Renal pelvis (tissue), 4 donors: ENCODE measurements around the gene CUBN. TPM values are rescaled to one million over a fixed set of nuclear protein-coding genes. Genes with fewer than 3 reads are reported as not detected.

Experiments
- DNase-seq: peaks from one replicate; pipeline ENCODE4 v3.0.0-alpha.2; 2013
- polyA plus RNA-seq, 3 donors: library from polyadenylated mRNA; unstranded; fragments of 120-200 nt; gene quantifications; one replicate each; pipeline ENCODE4 v1.2.1, GENCODE V29; 2013; ENCODE audit not compliant: insufficient read length in 3 of 3

The CUBN gene
- polyA plus RNA-seq, 3 donors, result 170 to 263 (median 254) TPM

DNA sequence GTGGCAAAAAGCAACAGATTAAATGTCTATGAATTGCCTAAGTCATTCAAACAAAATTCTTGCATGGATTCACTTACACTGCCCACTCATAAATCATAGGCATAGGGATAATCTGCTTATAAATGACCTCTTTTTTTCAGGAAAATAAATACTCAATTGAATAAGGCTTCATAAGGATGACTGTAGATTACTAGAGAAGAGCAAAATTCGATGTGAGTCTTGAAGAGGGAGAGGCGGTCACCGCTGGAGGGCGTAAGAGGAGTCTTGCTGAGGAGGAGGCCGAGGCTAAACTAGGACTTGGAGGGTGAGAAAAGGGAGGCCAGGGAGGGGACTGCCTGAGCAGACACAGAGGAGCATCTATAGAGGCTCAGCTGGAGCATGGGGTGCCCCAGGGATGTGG is 177.0 kb downstream of the CUBN start:
- DNase-seq, result no peak

DNA sequence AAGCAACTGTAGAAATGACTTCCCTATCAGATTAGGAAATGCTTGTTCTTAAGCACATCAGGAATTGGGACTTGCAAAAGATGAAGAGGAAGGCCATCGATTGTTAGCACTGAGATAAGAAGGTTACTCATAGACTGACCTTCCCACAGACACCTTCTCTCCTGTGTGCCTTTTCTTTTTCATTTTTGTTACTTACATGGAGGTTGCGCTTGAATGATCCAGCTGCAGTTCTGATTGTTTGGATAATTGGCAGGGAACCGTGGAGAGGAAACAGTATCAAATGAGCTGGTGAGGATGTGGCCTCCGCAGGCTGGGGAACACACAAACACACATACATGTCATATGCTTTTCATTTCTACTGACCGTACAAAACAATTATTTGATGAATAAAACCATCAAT is 177.5 kb downstream of the CUBN start:
- no peak for DNase-seq

DNA sequence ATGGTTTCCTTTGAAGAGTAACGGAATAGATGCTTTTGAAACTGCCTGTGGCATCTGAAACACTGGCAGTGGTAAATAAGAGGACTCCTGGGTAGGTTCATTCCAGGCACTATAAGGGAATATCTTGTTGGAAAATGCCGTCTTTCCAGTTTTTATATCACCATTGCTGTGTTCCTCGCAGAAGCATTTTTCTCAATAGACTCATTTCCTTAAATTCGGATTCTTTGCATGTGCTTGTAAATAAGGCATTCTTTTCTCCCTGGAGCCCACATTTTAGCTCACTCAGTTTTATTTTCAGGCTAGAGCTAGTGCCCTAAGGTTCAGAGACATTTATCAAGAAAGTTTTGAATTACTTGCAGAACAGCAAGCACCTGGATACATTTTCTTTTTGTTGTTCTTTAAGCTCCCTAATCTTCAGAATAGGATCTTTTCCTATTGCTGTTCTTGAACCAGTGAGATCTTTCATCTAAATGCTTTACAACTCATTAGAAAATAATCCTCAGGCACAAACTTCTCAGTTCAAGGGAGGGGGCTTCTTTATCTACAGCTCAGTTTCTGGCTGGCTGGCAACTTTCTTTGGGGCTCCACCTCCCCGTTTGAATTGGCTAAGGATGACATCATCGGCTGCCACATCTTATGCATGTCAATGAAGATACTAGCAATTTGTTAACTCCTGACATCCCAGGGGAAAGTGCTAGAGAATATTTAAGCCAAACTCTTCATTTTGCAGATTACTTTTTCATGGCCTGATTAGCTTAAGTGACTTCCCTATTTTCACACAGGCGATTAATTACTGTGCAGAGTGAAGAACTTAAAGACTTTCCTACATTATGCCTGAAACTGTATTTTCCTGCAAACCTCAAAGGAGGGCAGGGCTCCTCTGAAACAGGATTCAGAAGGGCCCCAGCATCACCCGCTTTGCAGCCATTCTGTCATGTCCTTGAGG is 178.7 kb downstream of the CUBN start:
- DNase-seq, result peak; percentile 73

- DNase-seq, result no peak
Observed at GRCh38 chr10:16949816-16950215, 179.8 kb downstream of the CUBN start.

DNA sequence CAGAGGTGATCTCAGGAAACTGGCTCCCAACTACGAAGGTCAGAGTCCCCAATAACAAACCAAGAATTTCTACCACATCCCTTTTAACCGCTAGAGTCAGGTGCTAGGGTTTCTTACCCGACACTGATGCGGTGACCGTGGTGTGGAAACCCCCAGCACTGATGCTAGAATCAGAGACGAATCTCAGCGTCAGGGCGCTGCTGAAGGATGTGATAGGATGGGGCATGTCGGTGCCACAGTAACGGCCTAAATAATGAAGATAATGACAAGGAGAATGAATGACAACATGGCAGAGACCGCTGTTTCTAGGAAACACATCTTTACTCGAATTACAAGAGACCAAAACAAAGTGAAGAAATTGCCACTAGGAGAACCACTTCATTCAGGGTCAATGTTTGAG is 181.2 kb downstream of the CUBN start:
- DNase-seq, result no peak

GRCh38 chr10:16947069-16947468 is 182.5 kb downstream of the CUBN start:
- no peak for DNase-seq

- no peak for DNase-seq
Observed at GRCh38 chr10:16945593-16945992, 184.0 kb downstream of the CUBN start.

DNA sequence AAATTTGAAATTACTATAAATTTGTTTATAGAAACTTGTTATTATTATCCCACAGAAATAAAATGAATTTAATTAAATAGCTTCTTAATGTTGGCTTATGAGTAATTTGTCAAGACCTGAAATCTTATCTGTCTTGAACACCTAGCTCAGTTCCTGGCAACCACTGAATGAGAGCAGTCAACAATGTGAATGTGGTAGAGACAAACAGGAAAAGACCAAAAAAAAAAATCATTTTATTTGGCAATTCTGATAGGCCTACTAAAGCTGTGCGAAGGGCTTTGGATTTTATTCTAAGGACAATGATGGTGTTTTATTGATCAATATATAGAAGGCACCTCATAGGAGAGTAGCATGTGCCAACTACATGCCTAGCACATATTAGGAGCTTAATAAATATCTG is 184.6 kb downstream of the CUBN start:
- DNase-seq, result no peak

- peak; percentile 72 for DNase-seq
Observed at GRCh38 chr10:16944402-16944801, 185.2 kb downstream of the CUBN start.

DNA sequence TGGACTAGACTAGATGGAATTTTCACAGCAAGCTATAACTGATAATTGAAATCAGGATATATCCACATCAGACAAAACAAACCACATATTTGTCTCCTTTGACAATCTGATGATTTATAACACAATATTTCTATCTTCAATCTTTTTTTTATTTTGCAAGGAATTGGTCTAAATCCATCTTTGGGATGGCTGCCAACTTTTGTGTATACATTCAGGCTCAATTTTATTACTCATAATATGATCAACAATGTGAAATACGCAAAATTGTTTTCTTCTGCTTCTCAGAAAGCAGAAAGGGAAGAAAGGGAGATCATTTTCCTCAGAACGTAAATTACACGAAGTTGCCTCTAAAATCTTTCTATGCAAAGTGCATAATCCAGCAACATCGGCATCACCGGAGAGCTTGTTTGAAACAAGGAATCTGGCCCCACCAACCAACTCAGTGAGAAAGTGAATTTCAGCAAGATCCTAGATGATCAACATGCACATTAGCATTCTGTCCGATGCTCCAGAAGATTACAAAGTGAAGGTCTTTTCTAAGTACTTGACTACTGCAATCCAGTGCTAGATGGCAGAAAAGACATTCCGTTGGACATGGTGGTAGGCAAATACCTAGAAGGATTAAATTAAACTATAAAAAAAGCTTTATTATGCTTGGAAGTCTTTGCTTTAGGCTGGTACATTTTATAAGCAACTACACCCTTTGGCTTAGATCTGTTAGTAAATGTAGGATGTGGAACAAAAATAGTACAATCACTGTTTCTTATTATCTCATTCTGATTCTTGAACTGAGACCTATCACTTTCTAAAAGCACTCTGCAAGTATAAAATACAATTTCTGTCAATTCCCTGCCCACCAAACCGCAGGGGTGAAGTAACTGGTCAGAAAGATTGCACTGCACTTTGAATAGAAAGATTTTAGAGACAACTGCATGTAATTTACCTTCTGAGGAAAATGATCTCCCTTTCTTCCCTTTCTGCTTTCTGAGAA is 186.0 kb downstream of the CUBN start:
- no peak for DNase-seq

DNA sequence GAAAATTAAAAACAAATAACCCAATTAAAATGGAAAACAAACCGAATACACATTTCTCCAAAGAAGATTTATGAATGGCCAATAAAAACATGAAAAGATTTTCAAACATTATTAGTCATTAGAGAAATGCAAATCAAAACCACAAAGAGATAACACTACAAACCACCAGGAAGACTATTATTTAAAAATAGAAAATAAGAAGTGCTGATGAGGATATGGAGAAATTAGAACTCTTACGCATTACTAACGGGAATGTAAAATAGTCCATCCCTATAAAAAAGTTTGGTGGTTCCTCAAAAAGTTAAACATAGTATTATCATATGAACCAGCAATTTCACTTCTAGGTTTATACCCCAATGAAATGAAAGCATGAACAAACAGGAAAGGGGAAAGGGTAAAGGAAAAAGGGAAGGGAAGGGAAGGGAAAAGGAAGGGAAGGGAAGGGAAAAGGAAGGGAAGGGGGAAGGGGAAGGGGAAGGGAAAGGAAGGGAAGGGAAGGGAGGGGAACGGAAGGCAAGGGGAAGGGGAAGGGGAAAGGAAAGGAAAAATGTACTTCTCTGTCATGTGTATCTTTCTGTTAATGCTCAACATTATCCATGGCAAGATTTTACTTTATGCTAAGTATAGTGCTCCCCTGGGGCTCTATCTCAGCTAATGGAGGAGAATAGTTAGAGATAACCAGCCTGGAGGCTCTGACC is 187.1 kb downstream of the CUBN start:
- no peak for DNase-seq

DNA sequence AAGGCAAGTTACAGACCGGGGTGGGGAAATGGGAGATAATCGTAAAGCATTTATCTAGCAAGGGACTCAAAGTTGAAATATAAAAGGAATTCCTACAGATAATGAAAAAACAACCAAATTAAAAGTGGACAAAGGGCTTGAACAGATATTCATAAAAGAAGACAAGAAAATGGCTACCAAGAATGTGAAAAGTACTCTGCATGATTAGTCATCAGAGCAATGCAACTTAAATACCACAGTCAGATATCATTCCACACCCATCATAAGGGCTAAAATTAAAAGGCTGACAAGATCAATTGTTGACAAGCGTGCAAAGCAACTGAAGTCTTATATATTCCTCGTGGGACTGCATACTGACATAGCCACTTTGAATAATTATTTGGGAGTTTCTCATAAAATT is 187.7 kb downstream of the CUBN start:
- no peak for DNase-seq

- DNase-seq, result no peak
Observed at GRCh38 chr10:16941067-16941466, 188.5 kb downstream of the CUBN start.

DNA sequence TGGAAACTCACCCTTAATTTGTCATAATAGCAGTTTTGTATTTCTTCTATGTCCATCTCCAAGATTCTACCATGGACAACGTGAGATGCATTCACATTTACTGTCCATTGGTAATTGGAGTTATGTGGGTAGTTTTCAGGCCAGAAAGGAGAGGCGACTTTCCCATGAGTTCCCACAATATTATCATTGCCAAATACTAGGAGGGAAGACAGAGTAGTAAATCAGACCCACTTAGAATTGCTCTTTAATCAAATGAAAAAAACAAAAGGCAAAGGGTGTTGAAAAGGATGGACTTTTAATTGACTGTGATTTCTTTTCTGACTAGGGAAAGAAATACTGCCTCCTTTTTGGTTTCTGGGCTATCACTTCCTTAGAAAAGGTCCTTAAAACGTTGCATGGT is 190.7 kb downstream of the CUBN start:
- no peak for DNase-seq

- DNase-seq, result no peak
Observed at GRCh38 chr10:16934461-16934860, 195.2 kb downstream of the CUBN start.

GRCh38 chr10:16933783-16934182 is 195.8 kb downstream of the CUBN start:
- DNase-seq, result peak; percentile 62

DNA sequence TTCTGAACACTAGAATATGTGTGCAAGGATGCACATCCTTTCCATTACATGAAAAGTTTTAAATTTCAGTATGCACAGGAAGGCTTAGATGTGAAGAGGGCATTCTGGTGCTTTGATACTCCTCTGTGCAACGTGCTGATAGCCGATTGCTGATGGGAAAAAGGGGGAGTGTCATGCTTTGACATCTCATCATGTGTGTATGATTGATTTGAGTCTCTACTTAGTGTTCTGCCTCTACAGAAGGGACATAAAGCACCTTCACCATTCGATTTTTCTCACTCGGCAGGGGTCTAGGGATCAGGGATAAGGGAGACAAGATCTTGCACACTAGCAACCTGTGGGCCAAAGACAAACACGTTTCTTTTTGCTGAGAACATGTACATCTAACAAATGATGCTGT is 197.7 kb downstream of the CUBN start:
- no peak for DNase-seq

DNA sequence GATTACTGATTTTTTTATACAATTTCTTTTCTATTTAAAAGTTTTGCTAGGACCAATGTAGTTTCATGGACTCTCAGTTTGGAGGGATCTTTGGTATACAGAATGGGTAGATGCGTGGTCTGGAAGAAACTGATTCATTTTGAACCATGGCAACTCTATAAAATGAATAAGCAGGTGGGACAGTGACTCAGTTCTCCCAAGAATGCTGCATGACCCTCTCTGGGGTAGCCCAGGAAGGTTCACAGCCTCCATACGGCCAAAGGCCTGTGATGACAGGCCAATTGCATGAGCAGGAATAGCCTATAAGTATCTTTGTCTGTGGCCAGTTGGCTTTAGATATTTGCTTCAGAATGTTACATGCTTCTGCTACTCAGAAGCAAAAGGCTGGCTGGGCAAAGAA is 199.1 kb downstream of the CUBN start:
- DNase-seq, result no peak

GRCh38 chr10:16929069-16929468 is 200.5 kb downstream of the CUBN start:
- DNase-seq, result no peak

DNA sequence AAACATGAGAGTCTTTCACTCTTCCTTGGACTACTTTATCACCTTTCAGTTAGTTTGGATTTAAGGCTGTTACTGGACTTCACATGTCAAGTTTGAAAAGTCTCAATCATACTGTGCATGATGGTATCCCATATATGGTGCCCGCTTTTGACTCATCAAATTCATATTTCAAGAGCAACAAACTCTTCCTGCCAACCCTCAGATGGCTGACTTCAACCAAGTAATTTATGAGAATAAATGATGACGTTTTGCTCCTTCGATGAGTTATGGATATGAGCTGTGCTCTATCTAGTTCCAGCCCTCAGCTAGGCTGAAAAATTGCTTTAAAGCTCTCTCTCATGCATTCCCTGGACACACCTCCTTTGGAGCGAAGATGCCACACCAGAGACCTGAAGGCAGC is 202.1 kb downstream of the CUBN start:
- DNase-seq, result no peak

GRCh38 chr10:16923726-16924125 is 205.9 kb downstream of the CUBN start:
- DNase-seq, result no peak

DNA sequence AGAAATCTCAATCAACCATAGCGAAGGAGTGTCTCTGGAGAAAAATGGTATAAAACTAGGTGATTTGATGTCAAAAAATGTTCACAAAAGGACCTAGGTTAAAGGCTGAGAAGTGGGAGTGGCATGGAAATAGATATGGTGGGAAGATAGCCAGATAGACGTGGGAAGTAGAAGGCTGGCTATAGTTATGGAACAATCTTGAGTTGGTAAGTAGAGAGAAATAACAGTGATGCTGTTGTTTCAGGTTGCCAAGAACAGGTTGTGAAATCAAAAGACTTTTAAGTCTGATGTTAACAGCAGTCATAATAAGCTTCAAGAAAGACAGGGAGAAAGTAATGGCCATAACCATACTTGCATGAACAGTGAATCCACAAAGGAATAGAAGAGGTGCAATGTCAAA is 206.3 kb downstream of the CUBN start:
- no peak for DNase-seq
